Stimulated activated CD8-positive, alpha-beta memory T cell treated with anti-CD3 and anti-CD28 coated beads, Interleukin-7, amount 100 ng/mL, for 1 hour (primary cell): ENCODE data around the gene PLK3.
"Not testable (repeated sequence)": the region's sequence is repeated elsewhere in the genome, so short reads cannot be mapped to it uniquely, and the experiment has no call there.

Experiments
- DNase-seq, 2 donors: peaks; one replicate each; pipeline ENCODE4 v3.0.0-alpha.2; 2020; ENCODE audit warnings: low read depth in 2 of 2

PLK3 gene

DNA sequence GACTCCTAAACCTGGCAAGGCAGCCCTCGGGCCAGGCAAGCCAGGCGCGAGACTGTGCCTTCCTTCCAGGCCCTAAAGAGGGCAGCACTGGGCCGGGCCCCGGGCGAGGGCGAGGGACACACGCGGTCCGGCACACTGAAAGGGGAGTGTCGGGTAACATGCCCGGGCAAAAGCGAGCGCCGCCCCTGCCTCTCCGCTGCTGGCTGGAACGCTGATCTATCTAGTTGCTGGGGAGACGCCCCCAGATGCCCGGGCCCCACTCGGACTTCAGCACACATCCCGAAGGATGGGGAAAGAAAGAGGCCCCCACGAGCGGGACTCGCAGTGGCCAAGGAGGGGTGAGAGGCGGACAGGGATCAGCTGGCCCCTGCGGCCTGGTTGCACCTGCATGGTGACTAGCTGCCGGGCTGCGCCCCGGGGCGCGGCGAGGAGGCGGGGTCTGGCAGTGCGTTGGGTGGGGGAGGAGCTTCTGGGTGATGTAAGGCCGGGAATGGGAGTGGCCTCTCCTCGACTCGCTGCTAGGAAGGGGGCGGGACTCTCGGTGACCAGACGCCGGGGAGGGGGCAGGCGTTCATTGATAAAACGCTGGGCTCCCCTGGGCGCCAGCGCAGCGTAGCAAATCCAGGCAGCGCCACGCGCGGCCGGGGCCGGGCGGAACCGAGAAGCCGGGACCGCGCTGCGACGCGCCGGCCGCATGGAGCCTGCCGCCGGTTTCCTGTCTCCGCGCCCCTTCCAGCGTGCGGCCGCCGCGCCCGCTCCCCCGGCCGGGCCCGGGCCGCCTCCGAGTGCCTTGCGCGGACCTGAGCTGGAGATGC, at the start of gene PLK3:
Gene PLK3 (plus strand): TSS at position 608 of the 815 bp plus-strand sequence. CDS start 87 bp downstream, at position 695.
- DNase-seq, result peak; percentile 95

DNA sequence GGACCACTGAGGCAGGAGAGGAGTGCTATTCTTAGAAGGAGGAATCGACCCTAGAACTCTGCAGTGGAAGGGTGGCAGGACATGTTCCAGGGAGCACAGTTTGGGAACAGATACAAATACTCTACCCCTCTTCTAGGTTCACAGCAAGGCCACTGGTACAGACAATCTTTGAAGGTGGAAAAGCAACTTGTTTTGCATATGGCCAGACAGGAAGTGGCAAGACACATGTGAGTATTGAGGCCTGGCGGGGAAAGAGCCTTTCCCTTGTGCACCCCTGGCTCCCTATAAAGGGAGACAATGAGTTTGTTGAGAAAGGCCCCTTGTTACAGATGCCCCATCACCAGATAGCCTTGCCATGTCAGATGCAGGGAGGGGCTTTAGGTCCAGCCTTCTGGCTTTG, 42.8 kb upstream of the PLK3 start:
- no peak for DNase-seq

DNA sequence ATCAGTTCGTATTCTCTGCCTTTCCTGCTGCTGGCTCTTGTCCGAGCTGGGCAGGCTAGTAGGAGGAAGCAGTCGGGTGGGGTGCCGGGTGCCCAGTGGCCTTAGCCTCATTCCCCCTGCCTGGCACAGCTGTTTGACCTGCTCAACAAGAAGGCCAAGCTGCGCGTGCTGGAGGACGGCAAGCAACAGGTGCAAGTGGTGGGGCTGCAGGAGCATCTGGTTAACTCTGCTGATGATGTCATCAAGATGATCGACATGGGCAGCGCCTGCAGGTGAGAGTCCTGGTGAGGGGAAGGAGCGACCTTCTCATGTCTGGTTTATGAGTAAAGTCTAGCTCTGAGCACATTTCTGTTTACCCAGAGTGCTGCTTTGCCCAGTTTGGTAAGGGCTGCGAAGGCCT, 41.1 kb upstream of the PLK3 start:
- no peak for DNase-seq

DNA sequence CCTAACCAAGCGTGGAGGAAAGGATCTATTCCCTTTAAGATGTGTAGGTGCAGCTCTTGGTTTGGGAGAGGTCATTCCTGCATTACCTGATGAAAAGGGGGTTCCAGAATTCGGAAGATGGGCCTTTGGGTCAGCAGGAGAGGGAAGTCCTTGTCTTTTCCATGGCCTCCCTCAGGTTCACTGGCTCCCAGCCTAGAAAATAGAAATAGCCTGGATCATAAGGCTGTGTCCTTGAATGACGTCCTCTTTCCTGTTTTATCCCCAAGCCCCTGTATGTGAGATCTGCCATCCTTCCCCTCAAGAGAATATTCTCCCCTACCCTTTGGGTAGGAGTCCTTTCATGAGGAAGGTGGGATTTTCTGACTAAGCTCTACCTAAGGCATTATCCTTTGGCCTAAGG, 39.3 kb upstream of the PLK3 start:
- no peak for DNase-seq

DNA sequence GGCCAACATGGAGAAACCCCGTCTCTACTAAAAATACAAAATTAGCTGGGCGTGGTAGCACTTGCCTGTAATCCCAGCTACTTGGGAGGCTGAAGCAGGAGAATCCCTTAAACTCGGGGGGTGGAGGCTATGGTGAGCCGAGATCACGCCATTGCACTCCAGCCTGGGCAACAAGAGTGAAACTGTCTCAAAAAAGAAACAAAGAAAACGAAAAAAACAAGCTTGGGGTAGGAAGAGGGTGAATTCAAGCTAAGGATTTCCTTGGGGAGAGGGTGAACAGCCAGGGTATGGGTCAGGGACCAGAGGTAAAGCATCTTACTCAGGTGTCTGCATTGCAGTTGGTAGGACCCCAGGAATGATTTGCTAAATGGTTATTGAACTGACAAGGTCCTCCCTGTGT, 33.8 kb upstream of the PLK3 start:
- DNase-seq, result not testable (repeated sequence)

DNA sequence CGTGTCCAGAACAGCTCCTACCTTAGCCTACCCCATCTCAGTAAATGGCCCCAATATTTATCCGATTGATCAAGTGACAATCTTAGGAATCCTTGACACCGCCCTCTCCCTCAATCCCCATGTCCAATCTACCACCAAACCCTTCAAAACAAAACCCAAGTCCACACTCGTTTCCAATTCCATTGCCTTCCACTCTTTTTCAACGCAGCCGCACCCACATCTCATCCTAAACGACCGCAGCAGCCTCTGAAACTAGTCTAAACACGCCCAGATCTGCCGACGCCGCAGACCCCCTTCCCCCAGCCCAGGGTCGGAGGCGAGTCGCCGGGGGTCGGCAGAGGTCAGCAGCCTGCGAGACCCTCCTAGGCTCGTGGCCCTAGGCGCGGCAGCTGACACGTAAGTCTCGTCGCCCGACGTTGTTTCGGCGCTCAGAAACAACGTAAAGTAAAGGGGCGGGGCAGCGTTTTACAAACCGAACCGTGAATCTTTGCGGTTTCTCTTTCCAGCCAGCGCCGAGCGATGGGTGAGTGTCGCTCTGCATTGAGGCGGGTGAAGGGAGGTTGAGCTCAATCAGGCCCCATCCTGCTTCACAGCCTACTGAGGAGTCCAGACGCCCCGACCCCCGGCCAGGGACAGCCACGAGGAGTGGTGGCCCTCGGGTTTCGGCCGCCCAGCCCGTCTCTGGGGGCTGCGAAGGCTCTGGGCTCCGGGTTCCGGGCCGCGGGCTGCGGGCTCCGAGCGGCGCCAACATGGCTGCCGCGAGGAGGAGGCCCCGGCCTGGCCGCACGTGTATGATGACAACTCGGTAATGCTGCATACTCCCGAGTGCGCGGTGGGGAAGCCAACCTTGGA, 24.9 kb upstream of the PLK3 start, which contains the start of gene RPS8:
Gene RPS8 (plus strand): TSS at position 463 of the 852 bp plus-strand sequence. CDS start 57 bp downstream, at position 520.
- peak; percentile 76 to 82 for DNase-seq

DNA sequence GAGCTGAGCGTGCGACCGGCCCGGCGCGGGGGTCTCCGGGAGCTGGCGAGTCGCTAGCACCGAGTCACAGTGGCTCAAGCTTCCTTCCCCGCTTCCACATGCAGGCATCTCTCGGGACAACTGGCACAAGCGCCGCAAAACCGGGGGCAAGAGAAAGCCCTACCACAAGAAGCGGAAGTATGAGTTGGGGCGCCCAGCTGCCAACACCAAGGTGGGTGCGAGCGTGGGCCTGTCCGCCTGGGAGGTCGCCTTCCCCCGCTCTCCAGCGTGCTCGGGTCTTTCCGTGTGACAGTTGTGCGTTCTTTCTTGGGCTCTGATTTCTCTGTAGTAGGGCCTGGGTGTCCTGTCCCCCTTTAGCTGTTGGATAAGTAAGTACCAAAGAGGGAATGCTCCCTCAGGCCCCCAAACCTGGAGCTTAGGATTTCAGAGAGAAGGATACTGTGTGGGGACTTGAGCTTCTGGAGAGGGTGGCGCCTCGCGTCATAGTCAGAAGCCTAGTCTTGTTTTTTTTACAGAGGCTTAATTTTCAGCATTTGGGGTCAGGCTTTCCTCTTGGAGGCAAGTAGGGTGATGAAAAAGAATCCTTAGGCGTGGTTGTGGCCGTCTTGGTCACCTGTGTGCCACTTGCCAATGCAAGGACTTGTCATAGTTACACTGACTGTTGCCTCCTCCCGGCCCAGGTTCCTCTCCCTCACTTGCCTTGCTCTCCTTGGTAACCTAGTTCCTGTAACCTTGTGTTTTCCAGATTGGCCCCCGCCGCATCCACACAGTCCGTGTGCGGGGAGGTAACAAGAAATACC, 24.0 kb upstream of the PLK3 start:
- DNase-seq, result no peak

DNA sequence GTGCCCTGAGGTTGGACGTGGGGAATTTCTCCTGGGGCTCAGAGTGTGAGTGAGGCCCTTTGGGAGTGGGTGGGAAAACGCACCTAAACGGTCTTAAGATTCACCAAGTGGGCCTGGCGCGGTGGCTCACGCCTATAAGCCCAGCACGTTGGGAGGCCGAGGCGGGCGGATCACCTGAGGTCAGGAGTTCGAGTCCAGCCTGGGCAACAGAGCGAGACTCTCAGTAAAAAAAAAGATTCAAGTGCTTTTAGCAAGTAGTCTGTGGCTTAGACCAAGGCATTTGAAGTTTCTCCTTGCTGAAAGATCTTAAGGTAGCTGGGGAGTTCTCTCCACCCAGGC, 23.5 kb upstream of the PLK3 start:
- no peak for DNase-seq

DNA sequence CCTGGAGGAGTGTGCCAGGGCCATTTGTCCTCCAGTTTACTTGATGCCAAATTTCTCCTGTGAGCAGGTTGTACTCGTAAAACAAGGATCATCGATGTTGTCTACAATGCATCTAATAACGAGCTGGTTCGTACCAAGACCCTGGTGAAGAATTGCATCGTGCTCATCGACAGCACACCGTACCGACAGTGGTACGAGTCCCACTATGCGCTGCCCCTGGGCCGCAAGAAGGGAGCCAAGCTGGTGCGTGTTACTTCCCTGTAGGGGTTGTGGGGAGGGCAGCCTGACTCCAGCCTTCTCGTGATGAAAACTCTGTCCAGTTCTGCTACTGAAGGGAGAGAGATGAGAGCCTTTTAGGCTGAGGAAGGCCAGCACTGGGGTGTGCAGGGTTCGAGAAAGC, 22.6 kb upstream of the PLK3 start:
- no peak for DNase-seq

DNA sequence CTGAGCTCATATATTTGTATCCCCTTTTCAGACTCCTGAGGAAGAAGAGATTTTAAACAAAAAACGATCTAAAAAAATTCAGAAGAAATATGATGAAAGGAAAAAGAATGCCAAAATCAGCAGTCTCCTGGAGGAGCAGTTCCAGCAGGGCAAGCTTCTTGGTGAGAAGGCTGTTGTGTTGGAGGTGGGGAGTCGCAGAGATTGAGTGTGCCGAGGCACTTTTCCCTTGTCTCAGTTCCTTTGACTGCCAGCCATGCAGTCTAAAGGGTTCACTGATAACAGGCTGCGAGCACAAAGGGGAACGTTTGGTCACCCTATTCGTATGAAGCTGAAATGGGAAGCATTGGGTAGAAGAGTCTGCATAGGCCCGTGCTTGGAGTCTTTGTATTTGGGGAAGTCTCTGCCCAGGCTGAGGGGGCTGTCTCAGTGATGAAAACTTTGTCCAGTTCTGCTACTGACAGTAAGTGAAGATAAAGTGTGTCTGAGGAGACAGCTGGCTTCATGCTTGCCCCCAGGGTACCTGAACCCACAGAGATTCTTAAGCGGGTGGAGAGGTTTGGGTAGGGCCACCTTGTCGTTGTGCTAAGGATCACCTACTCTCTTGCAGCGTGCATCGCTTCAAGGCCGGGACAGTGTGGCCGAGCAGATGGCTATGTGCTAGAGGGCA, 22.1 kb upstream of the PLK3 start:
- no peak for DNase-seq

DNA sequence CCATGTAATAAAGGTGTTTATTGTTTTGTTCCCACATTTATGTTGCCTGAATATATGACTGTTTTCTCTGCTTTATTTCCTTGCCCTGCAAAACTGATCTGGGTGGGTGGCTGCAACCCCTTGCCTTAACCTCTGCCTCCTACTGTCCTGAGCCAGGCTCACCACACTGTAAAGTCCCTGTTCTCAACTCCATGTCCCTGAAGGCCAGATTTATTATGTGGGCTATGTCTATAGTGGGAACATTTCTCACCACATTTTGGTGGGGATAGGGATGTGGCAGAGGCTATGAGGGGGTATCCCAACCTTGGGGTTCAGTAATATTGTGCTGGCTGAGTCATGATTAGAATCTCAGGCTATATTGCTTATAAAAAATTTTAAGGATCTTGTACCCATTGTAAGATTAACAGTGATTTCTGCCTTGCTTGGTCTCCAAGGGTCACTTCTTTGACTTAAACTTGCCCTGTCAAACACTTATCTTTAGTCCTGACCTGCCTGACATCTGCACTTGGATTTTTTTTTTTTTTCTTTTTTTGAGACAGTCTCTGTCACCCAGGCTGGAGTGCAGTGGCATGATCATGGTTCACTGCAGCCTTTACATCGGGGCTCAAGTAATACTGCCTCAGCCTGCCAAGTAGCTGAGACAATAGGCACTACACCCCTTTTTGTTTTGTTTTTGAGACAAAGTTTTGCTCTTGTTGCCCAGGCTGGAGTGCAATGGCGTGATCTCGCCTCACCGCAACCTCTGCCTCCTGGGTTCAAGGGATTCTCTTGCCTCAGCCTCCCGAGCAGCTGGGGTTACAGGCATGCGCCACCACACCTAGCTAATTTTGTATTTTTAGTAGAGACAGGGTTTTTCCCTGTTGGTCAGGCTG, 21.2 kb upstream of the PLK3 start:
- DNase-seq, result no peak

DNA sequence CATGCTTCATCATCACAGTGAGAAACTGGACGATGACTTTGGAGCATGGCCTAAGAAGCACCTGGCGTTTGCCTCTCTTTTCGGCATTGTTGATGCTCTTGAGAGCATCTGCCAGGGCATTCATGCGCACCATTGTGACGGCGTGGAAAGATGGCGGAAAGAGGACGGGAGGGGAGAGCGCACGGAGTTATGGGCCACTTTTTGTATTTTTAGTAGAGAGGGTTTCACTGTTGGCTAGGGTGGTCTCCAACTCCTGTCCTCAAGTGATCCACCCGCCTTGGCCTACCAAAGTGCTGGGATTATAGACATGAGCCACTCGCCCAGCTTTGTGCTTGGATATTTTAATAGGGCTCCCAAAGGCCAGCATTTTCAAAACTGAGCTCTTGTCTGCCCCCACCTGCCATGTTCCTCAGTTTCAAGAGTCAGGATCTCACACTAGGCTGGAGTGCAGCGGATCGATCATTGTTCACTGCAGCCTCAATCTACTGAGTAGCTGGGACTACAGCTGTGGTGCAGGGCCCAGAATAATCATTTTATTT, 19.5 kb upstream of the PLK3 start:
- no peak for DNase-seq

DNA sequence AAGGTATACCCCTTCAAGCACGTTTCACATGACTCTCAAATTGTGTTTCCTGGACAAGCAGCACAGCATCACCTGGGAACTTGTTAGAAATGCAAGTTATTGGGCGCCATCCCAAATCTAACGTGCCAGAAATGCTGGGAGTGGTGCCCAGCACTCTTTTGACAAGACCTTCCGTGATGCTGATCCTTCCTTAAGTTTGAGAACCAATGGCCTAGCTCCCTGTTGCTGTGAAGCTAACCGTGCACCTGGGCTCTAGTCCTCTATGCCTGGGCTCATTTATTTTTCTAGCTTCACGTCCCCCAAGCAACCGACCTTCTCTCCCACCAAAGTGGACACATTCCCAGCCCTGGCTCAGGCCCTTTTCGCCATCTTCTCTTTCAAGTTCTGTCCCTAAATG, 16.5 kb upstream of the PLK3 start:
- DNase-seq, result no peak

DNA sequence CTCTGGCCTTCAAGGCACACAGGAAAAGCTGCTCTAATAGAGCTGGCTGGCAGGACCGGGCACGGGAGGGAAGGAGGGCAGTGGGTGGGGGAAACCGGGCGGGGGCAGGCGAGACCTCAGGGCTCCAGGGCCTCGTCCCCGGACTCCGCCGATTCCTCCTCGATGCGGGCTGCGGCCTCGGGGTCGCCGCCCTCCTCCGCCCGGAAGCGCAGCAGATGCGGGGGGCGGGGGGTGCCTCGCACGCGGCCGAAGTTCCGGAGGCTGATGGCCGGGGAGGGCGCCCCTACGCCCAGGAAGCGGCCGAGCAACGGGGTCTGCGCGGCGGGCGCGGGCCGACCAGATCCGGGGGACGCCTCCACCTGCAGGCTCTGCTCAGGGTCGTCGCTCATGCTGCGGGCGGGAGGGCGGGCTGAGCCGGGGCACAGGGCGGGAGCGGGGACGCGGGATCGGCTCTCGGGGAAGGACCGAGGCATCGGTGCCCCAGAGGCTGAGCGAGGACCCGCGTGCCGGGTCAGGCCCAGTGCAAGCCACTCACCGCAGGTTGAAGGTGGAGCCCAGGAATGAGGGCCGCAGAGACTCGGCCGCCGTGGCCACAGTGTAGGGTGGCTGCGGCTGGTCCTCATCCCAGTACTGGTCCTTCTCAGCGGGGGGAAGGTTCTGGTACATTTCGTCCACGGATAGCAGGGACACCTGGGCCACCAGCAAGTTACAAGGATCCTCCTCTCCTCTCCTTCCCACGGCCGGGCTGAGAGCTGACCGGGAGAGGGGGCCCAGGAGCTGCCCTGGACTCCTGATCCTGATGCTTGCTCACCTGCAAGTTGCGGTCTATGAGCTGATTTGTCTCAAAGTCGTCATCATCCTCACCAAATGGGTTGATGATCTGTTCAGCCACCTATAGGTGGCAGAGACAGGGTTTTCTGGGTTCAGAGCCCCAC, 15.8 kb upstream of the PLK3 start:
- DNase-seq, result no peak

DNA sequence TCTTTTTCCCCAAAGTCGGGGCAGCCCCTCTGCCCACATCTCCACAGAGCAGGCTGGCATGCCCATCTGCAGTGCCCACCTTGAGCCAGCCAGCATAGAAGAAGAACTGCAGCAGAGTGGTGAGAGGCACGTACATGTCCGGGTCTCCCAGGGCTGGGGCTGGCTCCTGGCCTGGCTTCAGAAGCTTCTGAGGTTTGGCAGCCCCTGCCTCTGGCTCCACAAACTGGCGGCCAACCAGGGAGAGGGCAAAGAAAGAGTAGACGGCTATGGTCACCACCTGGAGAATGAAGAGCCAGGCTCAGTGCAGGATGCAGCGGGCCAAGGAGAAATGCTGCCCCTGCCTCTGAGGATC, 15.2 kb upstream of the PLK3 start:
- no peak for DNase-seq

DNA sequence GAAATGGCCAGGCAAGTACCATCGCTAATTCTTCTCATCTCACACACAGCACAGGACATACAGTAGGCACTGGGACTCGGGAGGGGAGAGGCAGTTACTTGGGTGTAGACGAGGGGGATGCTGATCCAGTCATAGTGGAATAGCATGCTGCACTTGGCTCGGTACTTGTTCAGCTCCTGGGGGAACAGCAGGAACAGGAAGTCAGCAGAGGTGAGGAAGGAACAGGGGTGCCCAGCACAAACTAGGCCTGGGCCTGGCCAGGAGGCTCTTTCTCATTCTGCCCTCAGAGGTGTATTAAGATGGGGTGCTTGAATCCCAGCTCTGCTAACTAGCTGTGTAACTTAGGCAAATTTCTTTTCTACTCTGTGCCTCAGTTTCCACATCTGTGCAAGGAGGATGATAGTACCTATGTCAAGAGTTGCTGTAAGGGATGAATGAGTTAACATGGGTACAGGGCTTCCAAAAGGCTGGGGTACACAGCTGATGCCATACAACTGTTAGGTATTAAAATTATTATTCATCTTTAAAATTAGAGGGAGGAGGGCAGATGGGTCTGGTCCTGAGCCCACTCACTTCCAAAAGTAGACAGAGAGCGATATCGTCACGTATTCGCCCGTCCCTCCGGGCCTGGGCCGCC, 14.6 kb upstream of the PLK3 start:
- DNase-seq, result no peak

DNA sequence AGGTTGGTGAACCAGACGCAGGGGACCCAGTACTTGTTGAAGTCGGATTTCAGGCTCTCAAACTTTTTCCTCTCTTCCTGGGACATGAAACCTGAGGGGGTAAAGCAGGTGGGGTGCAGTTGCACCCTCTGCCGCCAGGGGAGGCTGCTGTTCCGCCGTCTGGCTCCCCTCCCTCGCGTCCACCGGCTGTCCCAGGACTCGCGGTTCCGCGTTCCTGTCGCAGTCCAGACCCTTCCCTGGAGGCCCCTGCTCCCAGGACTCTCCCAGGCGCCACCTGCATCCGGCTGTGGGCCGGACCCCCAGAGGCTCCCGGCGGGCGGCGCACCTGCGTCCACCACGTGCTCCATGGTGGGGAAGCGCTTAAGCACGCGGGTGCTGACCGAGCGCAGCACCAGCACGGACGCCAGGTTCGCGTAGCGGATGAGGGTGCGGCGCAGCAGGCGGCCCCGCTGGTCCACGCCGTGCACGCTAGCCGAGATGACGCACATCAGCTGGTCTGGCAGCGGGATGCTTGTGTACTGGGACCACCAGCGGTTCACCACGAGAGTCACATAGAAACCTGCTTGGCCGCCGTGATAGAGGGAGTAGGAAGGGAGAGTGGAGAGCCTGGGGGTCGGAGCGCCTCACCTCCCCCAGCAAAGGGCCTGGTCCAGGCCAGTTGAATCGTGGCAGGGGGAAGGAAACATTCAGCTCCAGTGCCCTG, 13.9 kb upstream of the PLK3 start:
- DNase-seq, result peak; percentile 55 to 57

DNA sequence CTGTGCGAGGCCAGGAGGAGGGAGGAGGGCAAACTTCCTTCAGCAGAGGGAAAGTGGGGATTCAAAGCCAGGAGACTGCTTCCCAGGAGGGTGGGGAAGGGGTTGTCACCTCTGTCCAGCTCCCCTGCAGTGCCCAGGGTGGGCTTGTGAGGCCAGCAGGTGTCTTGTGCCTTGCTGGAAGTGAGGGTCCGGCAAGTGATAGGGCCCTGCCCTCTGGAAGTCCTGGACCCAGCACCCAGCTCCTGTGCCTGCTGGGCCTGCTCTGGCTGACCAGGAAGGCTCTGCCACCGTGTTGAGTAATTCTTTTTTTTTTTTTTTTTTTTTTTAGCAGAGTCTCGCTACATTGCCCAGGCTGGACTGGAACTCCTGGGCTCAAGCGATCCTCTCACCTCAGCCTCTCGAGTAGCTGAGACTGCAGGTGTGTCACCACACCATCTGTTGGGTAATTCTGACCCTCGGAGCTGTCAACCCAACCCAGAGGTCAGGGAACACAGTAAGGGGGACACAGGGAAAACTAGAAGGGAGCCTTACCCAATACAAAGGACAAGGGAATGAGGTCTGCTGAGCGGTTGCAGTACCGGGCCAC, 13.2 kb upstream of the PLK3 start:
- DNase-seq, result no peak
